GM18951 (cell line): ENCODE data around the gene SLC6A1.

Experiments
- POLR2A ChIP-seq: IDR thresholded peaks from 4 replicates; pipeline ENCODE4 v1.6.1; 2011; ENCODE audit warnings: mild to moderate bottlenecking; ENCODE audit not compliant: insufficient read length, insufficient read depth; ENCODE audit errors: extremely low read depth
- in situ Hi-C: fragments of 300-500 bp; cut with MboI; formaldehyde crosslinking; loops from one replicate; pipeline ENCODE4 v1.12.0; 2022; ENCODE audit warnings: low sequenced_read_pairs, mixed read lengths, inconsistent platforms; ENCODE audit not compliant: unreplicated experiment

Gene SLC6A1

GRCh38 chr3:10956986-10957385 is 35.6 kb upstream of the SLC6A1 start:
- in situ Hi-C loops: no loop called here
- TF ChIP-seq POLR2A: no peak

DNA sequence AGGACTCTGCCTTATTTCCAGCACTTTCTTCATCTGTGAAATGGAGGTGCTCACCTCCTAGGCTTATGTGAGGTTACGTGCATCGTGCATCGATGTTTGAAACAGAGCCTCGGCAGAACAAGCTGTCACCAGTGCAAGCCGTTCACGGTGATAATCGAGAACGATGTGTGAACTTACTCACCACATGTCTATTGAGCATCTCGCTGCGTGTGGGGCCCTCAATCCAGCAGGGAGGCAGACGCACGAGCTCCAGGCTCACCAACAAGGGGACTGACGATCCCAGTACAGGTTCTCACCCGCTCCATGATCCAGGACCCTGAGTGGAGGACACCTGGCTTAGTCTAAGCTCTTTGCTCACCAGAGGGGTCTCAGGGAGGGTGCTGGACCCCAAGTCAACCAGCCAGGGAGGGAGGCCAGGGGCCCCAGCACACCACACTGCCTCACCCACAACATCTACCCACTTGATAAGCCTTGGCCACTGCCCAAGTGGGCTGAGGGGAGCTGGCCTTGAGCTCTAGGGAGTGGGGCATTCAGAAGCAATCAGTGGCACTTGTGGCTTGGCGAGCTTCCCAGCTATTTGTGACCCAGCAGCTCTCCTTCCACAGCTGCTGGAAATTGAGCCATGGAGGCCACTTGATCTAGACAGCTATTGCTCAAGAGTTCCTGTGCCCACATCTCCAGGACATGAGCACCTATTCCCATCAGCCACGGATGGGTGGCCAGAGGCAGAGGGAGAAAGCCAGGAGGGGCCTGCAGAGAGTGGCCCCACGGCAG is 34.4 kb upstream of the SLC6A1 start:
- TF ChIP-seq POLR2A: no peak
- in situ Hi-C loops: no loop called here

DNA sequence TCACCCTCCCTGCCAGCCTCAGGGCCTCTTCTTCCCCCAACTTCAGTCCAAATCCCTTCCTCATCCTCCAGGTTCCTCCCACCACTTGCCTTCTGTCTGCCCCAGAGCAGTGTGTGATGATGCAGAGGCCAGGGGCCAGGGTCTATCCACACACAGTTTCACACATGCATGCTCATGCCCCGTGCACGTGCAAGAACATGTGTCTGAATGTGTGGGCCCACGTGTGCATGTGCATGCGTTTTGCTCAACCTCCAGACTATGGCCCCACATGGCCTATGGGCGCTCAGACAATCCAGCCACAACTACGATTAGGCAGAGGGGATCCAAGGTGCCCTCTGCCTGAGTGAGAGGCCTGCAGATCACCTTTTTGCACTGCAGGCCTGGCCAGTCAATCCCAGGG is 32.3 kb upstream of the SLC6A1 start:
- no peak for TF ChIP-seq POLR2A
- in situ Hi-C loops: no loop called here

DNA sequence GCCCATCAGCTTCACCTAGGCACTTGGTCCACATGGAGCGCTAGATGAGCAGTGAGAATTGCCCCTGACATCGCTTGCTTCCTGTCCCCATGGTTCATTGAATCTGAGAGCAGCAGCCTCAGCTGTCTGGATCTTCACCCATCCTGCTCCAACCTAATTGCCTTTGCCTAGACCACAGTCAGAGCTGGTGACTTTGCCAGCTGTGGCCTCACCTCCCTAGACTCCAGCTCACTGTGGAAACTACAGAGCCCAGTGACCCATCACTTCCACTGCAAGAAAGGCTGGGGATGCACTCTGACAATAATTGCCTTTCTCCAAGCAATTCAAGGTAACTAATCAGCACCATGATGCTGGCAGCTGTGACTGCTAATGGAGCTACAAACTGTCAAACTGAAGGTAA is 30.6 kb upstream of the SLC6A1 start:
- in situ Hi-C loops: no loop called here
- no peak for TF ChIP-seq POLR2A

DNA sequence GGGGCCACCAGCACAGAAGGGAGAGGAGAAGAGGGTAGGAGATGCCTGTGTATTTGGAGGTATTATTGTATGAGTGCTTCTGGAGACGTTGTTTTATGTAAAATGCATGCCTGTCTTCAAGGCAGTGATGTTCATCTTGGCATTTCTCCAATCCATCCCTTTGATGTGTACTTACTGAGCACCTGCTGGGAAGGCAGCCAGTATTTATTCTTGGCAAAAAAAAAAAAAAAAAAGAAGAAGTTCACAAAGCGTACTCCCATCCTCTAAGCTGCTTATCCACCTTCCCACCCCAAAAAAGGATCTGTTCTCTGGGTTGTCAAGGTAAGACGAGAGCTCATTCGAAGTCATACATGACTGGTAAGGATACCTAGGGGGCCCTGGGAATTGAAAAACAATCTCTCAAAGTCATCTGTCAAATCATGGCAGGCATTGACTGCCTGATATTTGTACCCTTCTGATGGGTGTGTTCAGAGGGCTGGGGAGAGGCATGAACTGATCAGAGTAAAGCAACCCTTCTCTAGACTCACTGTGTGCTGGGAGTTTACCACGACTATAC is 30.0 kb upstream of the SLC6A1 start:
- in situ Hi-C loops: no loop called here
- no peak for TF ChIP-seq POLR2A

GRCh38 chr3:10964537-10965167 is 27.9 kb upstream of the SLC6A1 start:
- TF ChIP-seq POLR2A: no peak

DNA sequence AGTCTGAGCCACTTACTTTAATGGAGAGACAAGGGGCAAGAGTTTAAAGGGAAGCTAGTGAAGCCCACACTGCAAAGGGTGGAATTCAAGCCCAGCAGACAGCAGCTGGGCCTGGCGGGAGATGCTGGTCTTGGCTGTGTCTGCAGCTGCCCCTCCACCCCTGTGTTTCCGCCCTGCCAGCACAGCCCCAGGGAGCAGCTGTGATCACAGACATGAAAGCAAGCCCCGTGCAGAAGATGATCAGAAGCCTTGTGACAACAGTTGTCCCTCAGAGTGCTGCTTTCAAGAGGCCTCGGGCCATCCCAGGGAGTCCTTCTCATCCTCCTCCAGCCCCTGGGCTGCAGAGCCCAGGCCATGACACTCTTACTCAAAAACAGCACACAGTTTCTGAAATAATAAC is 24.1 kb upstream of the SLC6A1 start:
- TF ChIP-seq POLR2A: no peak
- in situ Hi-C loops: no loop called here

More at GRCh38 chr3:10964537-10965167, 27.9 kb upstream of the SLC6A1 start:
- in situ Hi-C loops: no loop called here

GRCh38 chr3:10970306-10970960 is 22.1 kb upstream of the SLC6A1 start:
- no peak for TF ChIP-seq POLR2A
- in situ Hi-C loops: no loop called here

- TF ChIP-seq POLR2A: no peak
- in situ Hi-C loops: no loop called here
Measured at GRCh38 chr3:10972072-10972782, 20.3 kb upstream of the SLC6A1 start.

DNA sequence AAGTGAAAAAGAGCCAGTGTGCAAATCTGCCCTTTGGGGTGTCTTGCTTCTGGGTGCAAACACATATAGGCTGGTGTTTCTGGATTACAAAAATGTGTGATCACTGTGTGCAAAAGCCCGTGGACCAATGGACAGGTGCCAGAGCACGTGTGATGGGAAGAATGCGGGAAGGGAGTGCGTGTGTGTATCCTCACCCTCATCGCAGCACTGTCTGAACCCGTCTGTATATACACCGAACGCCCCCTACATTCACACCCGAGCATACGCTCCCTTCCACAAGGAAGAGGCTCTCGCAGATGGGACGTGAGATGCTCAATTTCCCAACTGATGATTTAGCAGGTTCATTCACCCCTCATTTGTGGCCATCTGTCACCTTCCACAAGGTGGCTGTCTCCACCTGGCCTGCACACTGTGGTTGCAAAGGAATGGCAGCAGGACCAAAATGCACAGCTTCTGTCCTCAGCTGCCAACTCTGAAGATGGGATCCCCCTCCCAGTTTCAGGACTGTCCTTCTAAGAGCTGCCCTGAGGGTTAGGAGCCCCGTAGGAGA is 19.4 kb upstream of the SLC6A1 start:
- in situ Hi-C loops: no loop called here
- TF ChIP-seq POLR2A: no peak

DNA sequence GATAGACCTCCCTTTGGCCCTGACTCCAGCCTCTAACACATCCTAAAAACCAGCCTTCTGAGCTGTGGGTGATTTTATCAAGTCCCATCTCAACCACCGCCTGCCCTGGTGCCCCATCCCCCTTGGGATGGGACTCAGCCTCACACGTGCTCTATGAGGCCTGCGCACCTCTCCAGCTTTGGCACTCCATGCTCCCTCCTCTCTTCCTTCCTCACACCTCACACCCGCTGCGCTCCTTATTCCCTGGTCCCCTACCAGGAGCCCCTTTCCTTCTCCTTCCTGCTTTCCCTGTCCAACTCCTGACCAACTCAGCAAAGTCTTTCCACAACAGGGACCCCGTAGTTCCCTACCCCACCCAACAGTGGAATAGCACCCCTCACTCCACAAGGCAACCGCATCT is 18.4 kb upstream of the SLC6A1 start:
- TF ChIP-seq POLR2A: no peak
- in situ Hi-C loops: no loop called here

DNA sequence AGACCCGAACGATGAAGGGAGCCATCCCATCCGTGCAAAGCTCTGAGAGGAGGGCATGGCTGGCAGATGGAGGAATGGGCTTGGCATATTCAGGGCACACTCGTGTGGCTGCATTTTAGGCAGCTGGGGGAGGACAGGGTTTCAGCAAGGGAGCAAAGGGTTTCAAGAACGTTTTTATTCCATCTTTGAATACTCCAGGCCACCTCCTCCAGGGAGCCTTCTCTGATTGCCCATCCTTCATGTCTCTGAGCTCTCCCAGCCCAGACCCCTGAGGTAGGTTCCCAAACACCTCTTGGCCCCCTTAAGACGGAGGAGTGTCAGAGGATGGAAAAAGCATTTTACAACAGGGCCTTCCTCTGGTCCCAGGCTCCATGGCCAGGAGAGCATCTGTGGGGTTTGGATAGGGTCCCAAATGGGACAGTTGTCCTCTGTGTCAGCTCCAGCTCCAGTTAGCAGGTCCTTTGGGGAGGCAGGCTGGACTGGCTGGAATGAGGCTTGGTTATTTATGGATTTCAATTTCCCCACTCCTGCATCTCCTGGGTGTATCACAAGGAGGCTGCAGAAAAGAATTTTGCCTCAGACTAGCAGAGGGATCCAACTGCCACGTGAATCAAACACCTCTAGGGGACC is 17.7 kb upstream of the SLC6A1 start:
- TF ChIP-seq POLR2A: no peak

More for the DNA sequence above, 17.7 kb upstream of the SLC6A1 start:
- in situ Hi-C loops: no loop called here
